GM19468 (cell line): ENCODE measurements around the gene PNLIP.

Experiments
- ATAC-seq: cut with Tn5 transposase; IDR thresholded peaks from one replicate; pipeline ENCODE4 v1.9.1; 2021; ENCODE audit warnings: mild to moderate bottlenecking, moderate library complexity, moderate number of reproducible peaks; ENCODE audit not compliant: unreplicated experiment; ENCODE audit errors: extremely low read depth

Gene PNLIP

DNA sequence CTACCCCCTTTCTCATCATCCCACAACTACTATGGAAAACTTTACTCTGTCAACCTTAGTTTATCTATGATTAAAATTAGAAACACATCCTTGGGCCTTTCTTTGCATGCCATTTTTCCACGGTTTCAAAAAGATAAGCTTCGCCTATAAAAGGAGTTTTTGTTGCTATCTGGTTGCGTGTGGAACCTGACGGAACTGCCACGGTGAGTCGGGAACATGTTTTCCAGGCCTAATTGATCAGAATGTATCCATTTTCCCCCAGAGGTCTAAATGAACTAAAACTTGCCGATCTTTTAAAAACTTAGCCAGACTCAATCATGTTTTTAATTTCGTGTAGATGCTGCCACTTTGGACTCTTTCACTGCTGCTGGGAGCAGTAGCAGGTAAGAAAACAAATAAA, at the start of gene PNLIP:
Gene PNLIP, plus strand, starts transcription at position 176 of the 400 bp plus-strand sequence. Its CDS starts 162 bp downstream, at position 338.
- no peak for ATAC-seq

- ATAC-seq, result no peak
Measured at GRCh38 chr10:116504786-116505185, 40.9 kb upstream of the PNLIP start.

- ATAC-seq, result no peak
Measured at GRCh38 chr10:116510565-116510964, 35.2 kb upstream of the PNLIP start.

DNA sequence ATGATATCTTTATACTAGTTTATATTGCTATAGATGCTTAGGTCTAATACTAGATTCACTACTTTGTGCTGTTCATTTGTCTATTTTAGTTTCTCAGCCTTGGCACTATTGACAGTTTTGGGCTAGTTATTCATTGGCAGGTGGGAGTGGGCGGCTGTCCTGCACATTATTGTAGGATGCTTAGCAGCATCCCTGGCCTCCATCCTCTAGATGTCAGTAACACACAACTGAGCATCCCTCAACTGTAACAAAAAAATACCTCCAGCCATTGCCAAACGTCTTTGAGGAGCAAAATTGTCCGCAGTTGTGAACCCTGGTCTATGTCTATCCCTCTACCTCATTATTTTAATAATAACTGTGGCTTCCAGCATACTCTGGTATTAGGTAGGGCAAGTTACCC, 34.4 kb upstream of the PNLIP start:
- ATAC-seq, result no peak

- no peak for ATAC-seq
Measured at GRCh38 chr10:116521424-116522290, 24.1 kb upstream of the PNLIP start.

DNA sequence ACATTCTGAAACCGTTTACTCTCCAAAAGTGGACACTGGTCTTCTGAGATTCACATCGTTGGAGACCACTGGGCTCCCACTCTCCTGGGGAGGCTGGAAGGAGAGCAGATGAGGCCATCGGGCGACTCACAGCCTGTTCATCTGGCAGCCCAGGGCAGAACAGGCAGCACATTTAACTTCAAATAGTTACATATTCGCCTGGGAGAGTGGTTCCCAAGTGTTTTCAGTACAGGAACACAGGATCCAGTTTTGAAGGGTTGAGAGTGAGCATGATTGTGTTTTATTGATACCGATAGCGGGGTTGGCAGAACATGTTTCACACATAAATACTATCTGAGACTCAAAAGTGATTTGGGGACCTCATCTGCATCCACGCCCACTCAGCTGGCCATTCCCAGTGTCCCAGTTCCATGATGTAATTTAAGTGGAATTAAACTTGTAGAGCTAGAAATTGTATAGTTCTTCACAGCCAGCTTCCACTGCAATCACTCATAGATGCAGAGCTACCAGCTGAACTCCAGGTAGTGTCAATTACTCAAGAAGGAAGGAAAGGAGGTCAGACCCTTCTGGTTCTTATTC, 22.8 kb upstream of the PNLIP start:
- no peak for ATAC-seq

GRCh38 chr10:116524736-116525135, 21.0 kb upstream of the PNLIP start:
- ATAC-seq, result no peak

- no peak for ATAC-seq
Measured at GRCh38 chr10:116526219-116526618, 19.5 kb upstream of the PNLIP start.

DNA sequence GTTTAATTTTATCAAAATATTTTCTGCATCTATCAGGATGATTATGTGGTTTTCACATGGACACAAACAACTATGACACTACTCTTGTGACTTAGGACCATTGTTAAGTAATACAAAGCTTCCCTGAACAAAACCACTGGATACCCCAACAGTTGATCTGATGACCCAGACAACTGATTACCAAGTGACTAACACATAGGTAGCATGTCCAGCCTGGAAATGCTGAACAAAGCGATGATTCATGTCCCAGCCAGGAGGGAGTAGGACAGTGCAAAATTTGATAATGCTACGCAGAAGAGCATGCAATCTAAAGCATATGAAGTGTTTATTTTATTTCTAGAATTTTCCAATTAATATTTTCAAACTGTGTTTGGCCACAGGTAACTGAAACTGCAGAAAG, 8.9 kb upstream of the PNLIP start:
- no peak for ATAC-seq

DNA sequence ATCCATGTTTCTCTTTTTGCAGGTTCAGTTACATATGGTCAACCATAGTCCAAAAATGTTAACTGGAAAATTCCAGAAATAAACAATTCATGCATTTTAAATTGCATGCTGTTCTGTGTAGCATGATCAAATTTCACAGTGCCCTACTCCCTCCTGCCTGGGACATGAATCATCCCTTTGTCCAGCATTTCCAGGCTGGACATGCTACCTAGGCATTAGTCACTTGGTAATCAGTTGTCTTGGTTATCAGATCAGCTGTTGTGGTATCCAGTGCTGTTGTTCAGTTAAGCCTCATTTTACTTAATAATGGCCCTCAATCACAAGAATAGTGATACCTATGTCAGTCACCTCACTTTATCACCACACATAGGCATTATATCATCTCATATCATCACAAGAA, 7.3 kb upstream of the PNLIP start:
- ATAC-seq, result no peak

DNA sequence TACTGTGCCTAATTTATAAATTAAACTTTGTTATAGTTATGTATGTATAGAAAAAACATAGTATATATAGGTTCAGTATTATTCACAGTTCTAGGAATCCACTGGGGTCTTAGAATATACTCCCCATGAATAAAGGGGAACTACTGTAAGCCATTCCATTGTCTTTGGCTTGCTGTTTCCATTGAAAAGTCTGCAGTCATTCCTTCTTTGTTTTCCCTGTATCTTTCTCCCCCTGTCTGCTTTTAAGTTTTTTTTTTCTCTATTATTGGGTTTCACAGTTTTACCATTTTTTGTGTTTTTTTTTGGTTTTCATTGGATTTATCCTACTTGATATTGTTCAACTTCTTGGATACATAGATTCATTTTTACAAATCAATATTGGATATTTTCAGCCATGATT, 6.7 kb upstream of the PNLIP start:
- no peak for ATAC-seq

GRCh38 chr10:116540814-116541213, 4.9 kb upstream of the PNLIP start:
- no peak for ATAC-seq

DNA sequence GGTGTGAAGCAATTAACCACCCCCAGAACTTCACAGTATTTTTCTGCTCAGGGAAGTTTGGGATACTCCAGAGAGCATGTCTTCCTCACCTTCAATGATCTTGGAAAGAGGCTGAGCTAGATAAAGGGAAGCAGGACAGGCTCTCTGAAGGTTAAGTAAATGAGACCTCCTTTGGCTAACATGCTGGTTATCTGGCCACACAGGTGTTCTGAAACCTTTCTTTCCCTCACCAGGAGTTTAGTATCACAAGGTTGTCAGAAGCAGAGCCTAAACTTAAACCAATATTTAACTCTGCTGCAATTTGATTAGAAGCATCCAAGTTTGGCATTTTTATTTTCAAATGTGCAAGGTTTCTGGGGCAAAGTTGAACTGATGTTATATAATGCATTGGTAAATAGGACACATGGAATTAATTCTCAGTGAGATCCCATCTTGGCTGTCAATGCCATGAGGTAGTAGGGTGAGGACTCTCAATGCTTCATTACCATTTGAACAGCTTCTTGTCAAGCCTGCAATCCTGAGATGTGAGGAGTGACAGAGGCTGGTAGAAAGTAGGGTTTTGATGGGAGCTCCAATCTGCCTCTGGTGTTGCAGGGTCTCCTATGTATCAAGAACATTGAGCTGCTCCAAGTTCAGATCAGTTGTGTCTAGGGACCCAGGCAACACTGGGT, 3.6 kb upstream of the PNLIP start:
- no peak for ATAC-seq

GRCh38 chr10:116545122-116545521, 609 bp upstream of the PNLIP start:
- no peak for ATAC-seq

GRCh38 chr10:116548301-116548700, 2.6 kb downstream of the PNLIP start:
- ATAC-seq, result no peak

- ATAC-seq, result no peak
Measured at GRCh38 chr10:116553378-116553980, 7.7 kb downstream of the PNLIP start.

GRCh38 chr10:116554628-116555027, 8.9 kb downstream of the PNLIP start:
- no peak for ATAC-seq

DNA sequence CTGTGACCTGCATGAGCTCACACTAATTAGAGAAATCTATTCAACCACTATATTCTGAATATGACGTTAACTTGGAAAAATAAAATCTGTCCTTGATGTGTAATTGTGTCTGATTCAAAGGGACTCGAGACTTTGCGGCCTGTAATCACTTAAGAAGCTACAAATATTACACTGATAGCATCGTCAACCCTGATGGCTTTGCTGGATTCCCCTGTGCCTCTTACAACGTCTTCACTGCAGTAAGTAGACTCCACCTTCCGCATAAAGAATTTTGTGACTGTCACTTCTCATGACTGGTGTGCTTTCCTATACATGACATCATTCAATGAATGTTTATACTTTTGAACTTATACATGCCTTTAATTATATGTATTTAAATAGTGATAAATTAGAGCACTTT, 10.1 kb downstream of the PNLIP start:
- no peak for ATAC-seq

GRCh38 chr10:116557305-116557880, 11.7 kb downstream of the PNLIP start:
- no peak for ATAC-seq

GRCh38 chr10:116565534-116565933, 19.8 kb downstream of the PNLIP start:
- no peak for ATAC-seq

GRCh38 chr10:116566932-116567331, 21.2 kb downstream of the PNLIP start:
- no peak for ATAC-seq
